AG10803 (cell line): ENCODE measurements around the gene APP.

Experiments used
- DNase-seq: peaks from one replicate; pipeline ENCODE4 v3.0.0; 2010; ENCODE audit warnings: low read depth
- H3K4me3 ChIP-seq: 2 replicates; pipeline ENCODE4 v1.5.1; 2011; ENCODE audit warnings: mild to moderate bottlenecking, low read length, control low read depth
- TF ChIP-seq, protein P1 (sequence below): conservative IDR thresholded peaks from 2 replicates; pipeline ENCODE4 v1.5.1; 2011; ENCODE audit warnings: mild to moderate bottlenecking, low read length, control low read depth, inconsistent platforms

Gene APP

DNA sequence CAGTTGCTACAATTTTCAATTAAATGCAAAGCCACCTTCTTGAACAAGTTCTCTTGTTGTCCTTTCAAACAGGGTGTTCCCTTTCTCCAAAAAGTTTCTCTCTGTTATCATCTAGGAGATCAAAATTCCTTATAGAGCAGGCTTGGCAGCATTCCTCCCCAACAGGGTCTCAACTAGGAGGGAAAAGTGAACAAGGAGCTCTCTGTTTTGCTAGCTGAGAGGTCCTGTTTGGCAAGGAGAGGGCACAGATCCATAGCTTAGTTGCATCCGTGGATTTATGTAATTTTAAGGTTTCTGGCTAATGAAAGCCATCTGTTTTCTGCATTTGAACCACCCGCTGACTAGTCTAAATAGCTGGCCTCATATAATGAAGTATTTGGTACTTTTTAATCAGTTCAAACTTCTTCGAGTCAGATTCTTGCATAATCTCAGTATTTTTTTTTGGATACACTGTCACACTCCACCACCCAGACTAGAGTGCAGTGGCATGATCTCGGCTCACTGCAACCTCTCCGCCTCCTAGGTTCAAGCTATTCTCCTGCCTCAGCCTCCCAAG is 54.0 kb downstream of the APP start:
- peak; percentile 92 for DNase-seq
- TF ChIP-seq, protein P1, sequence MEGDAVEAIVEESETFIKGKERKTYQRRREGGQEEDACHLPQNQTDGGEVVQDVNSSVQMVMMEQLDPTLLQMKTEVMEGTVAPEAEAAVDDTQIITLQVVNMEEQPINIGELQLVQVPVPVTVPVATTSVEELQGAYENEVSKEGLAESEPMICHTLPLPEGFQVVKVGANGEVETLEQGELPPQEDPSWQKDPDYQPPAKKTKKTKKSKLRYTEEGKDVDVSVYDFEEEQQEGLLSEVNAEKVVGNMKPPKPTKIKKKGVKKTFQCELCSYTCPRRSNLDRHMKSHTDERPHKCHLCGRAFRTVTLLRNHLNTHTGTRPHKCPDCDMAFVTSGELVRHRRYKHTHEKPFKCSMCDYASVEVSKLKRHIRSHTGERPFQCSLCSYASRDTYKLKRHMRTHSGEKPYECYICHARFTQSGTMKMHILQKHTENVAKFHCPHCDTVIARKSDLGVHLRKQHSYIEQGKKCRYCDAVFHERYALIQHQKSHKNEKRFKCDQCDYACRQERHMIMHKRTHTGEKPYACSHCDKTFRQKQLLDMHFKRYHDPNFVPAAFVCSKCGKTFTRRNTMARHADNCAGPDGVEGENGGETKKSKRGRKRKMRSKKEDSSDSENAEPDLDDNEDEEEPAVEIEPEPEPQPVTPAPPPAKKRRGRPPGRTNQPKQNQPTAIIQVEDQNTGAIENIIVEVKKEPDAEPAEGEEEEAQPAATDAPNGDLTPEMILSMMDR, result no peak
- H3K4me3 ChIP-seq, result no peak overlapping the region

DNA sequence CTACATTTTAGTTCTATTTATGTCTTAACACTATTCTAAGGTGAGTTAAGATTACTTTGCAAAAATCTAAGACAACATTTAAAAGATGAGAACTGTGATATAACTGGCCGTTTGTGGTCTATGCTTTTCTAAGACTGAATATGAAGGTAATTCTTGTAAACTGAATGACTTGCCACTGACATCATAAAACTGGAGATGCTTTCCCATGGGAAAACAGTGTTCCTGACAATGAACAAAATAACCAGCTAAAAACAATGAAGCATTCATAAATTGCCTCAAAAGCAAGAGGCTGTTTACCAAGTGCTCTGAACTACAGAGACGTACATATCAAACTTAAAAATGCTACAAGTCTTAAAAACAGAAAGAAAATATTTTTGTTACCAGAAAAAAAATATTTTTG is 54.7 kb downstream of the APP start:
- no peak overlapping the region for H3K4me3 ChIP-seq
- DNase-seq, result peak; percentile 84
- TF ChIP-seq, protein P1, result no peak

DNA sequence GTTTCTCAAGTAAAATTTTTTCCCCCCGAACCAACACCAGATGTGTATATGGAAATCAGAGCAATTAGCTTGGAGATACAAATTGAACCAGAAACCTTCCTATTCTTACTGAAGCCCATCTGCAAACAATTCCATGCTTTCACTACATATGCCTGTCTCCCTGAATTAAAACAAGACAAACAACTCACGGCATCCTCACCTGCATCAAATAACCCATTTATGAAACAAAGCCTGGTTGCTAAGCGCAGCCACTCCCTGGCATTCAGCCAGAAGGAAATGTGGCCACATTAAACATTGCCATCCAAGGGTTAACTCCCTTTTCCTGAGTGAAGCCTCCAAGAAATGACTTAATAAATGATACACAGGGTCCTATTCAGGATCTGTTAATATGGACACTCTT is 55.3 kb downstream of the APP start:
- TF ChIP-seq, protein P1, result no peak
- DNase-seq, result no peak
- no peak overlapping the region for H3K4me3 ChIP-seq

GRCh38 chr21:26112975-26113374 is 57.6 kb downstream of the APP start:
- DNase-seq, result no peak
- TF ChIP-seq, protein P1, result no peak

GRCh38 chr21:26112127-26112742 is 58.3 kb downstream of the APP start:
- DNase-seq, result no peak
- TF ChIP-seq, protein P1, result no peak
- no peak overlapping the region for H3K4me3 ChIP-seq

More at GRCh38 chr21:26112975-26113374, 57.6 kb downstream of the APP start:
- H3K4me3 ChIP-seq, result no peak overlapping the region

GRCh38 chr21:26110715-26111114 is 59.9 kb downstream of the APP start:
- TF ChIP-seq, protein P1, result no peak
- DNase-seq, result no peak
- no peak overlapping the region for H3K4me3 ChIP-seq

- TF ChIP-seq, protein P1, result no peak
- no peak overlapping the region for H3K4me3 ChIP-seq
- no peak for DNase-seq
Observed at GRCh38 chr21:26107429-26107828, 63.1 kb downstream of the APP start.
